ENCODE data around the gene SYT9.

SYT9 gene

GRCh38 chr11:7413961-7414915 lies 162.5 kb downstream of the SYT9 start:
- TF ChIP-seq USF1 (IDR thresholded peaks at IDR 0.05): no peak
- TF ChIP-seq TCF12 (IDR thresholded peaks at IDR 0.05; ENCODE audit: low read depth): no peak
- no peak for TF ChIP-seq ZBTB7A (IDR thresholded peaks at IDR 0.05; ENCODE audit: low read depth)
- no peak for TF ChIP-seq CEBPB (IDR thresholded peaks at IDR 0.05)
- TF ChIP-seq EP300 (IDR thresholded peaks at IDR 0.05; ENCODE audit: borderline replicate concordance): no peak
- no peak for TF ChIP-seq TEAD4 (IDR thresholded peaks at IDR 0.05)
- TF ChIP-seq NFIC (IDR thresholded peaks at IDR 0.05): no peak
- TF ChIP-seq REST (IDR thresholded peaks at IDR 0.05; ENCODE audit: low read depth): no peak
- TF ChIP-seq EGR1 (IDR thresholded peaks at IDR 0.05): no peak
- no peak for TF ChIP-seq YY1 (IDR thresholded peaks at IDR 0.05; ENCODE audit: low read depth)
- TF ChIP-seq RAD21 (IDR thresholded peaks at IDR 0.05; ENCODE audit: low read depth): no peak
- no peak for TF ChIP-seq MAX (IDR thresholded peaks at IDR 0.05)
- no peak for TF ChIP-seq TAF1 (IDR thresholded peaks at IDR 0.05; ENCODE audit: low read depth)
- no peak for TF ChIP-seq FOXM1 (IDR thresholded peaks at IDR 0.05; ENCODE audit: borderline replicate concordance, low read depth)
- TF ChIP-seq CREB1 (IDR thresholded peaks at IDR 0.05; ENCODE audit: low read depth): no peak

- TF ChIP-seq CREB1 (IDR thresholded peaks at IDR 0.05; ENCODE audit: low read depth) (no peak), CEBPB (IDR thresholded peaks at IDR 0.05) (no peak), TCF12 (IDR thresholded peaks at IDR 0.05; ENCODE audit: low read depth) (no peak), NFIC (IDR thresholded peaks at IDR 0.05) (no peak)
Observed at GRCh38 chr11:7414973-7415817, 163.5 kb downstream of the SYT9 start.

GRCh38 chr11:7416080-7416479 lies 164.4 kb downstream of the SYT9 start:
- no peak for TF ChIP-seq USF1 (IDR thresholded peaks at IDR 0.05)
- TF ChIP-seq TEAD4 (IDR thresholded peaks at IDR 0.05): no peak
- no peak for TF ChIP-seq ZBTB7A (IDR thresholded peaks at IDR 0.05; ENCODE audit: low read depth)

GRCh38 chr11:7417328-7417727 lies 165.6 kb downstream of the SYT9 start:
- no peak for TF ChIP-seq EGR1 (IDR thresholded peaks at IDR 0.05)

- TF ChIP-seq ZBTB7A (IDR thresholded peaks at IDR 0.05; ENCODE audit: low read depth) (no peak), FOXM1 (IDR thresholded peaks at IDR 0.05; ENCODE audit: borderline replicate concordance, low read depth) (no peak), USF1 (IDR thresholded peaks at IDR 0.05) (no peak), EP300 (IDR thresholded peaks at IDR 0.05; ENCODE audit: borderline replicate concordance) (no peak), TEAD4 (IDR thresholded peaks at IDR 0.05) (no peak), MAX (IDR thresholded peaks at IDR 0.05) (no peak), TCF12 (IDR thresholded peaks at IDR 0.05; ENCODE audit: low read depth) (no peak), TAF1 (IDR thresholded peaks at IDR 0.05; ENCODE audit: low read depth) (no peak), RAD21 (IDR thresholded peaks at IDR 0.05; ENCODE audit: low read depth) (no peak), YY1 (IDR thresholded peaks at IDR 0.05; ENCODE audit: low read depth) (no peak), CREB1 (IDR thresholded peaks at IDR 0.05; ENCODE audit: low read depth) (no peak)
Observed at GRCh38 chr11:7418061-7418460, 166.4 kb downstream of the SYT9 start.

GRCh38 chr11:7418906-7419305 lies 167.2 kb downstream of the SYT9 start:
- TF ChIP-seq REST (IDR thresholded peaks at IDR 0.05; ENCODE audit: low read depth): no peak
- TF ChIP-seq CEBPB (IDR thresholded peaks at IDR 0.05): no peak
- no peak for TF ChIP-seq RAD21 (IDR thresholded peaks at IDR 0.05; ENCODE audit: low read depth)
- no peak for TF ChIP-seq EP300 (IDR thresholded peaks at IDR 0.05; ENCODE audit: borderline replicate concordance)
- TF ChIP-seq TEAD4 (IDR thresholded peaks at IDR 0.05): no peak
- TF ChIP-seq TCF12 (IDR thresholded peaks at IDR 0.05; ENCODE audit: low read depth): no peak
- TF ChIP-seq NFIC (IDR thresholded peaks at IDR 0.05): no peak
- TF ChIP-seq CREB1 (IDR thresholded peaks at IDR 0.05; ENCODE audit: low read depth): no peak
